Activated B cell treated with CpG ODN at 0.5 μM for 24 hours (primary cell): Measurements from ENCODE around the gene MAJIN. TPM values are rescaled to one million over a fixed set of nuclear protein-coding genes. Genes with fewer than 3 reads are reported as not detected.

Source experiments
- ATAC-seq: fragments of 200-7000 bp; cut with Tn5 transposase; one replicate; pipeline ENCODE4 v1.10.0; 2021; ENCODE audit warnings: low read depth, mild to moderate bottlenecking, moderate library complexity
- CTCF ChIA-PET: fragments of 350-600 bp; sonication (Branson Sonifier 250); formaldehyde crosslinking; loops from one replicate; lab custom pipeline; 2021; ENCODE audit warnings: antibody characterized with exemption; lab: Charles Lee
- POLR2A ChIA-PET: fragments of 350-600 bp; sonication (Branson Sonifier 250); formaldehyde crosslinking; loops from one replicate; lab custom pipeline; 2021; ENCODE audit warnings: antibody characterized with exemption; lab: Charles Lee
- DNase-seq: peaks from one replicate; pipeline ENCODE4 v3.0.0; 2022
- H3K27ac Mint-ChIP-seq: one replicate; pipeline ENCODE4 v1.8.0; 2020; ENCODE audit warnings: mixed read lengths
- H3K27me3 Mint-ChIP-seq: one replicate; pipeline ENCODE4 v1.8.0; 2021; ENCODE audit warnings: mixed read lengths
- H3K36me3 Mint-ChIP-seq: one replicate; pipeline ENCODE4 v1.8.0; 2021; ENCODE audit warnings: low read depth, mixed read lengths
- H3K4me1 Mint-ChIP-seq: one replicate; pipeline ENCODE4 v1.8.0; 2021; ENCODE audit warnings: mixed read lengths
- H3K4me3 Mint-ChIP-seq: one replicate; pipeline ENCODE4 v1.8.0; 2020; ENCODE audit warnings: mild to moderate bottlenecking, mixed read lengths
- H3K9me3 Mint-ChIP-seq: one replicate; pipeline ENCODE4 v1.8.0; 2020; ENCODE audit warnings: mixed read lengths
- intact Hi-C: fragments of 100-400 bp; cut with micrococcal nuclease; formaldehyde crosslinking; loops from one replicate; pipeline ENCODE4 v1.15.1; 2024
- total RNA-seq: library from RNA; stranded (reverse); gene quantifications from 2 replicates; pipeline ENCODE4 v1.2.3, GENCODE V29; 2022
- TF ChIP-seq, protein P1 (sequence below): fragments of 200-600 bp; IDR thresholded peaks from one replicate; pipeline ENCODE4 v1.8.0; 2022; ENCODE audit warnings: antibody characterized with exemption, mild to moderate bottlenecking

MAJIN gene
- total RNA-seq, 1 donor from 2014 or later = 0.20 TPM

DNA sequence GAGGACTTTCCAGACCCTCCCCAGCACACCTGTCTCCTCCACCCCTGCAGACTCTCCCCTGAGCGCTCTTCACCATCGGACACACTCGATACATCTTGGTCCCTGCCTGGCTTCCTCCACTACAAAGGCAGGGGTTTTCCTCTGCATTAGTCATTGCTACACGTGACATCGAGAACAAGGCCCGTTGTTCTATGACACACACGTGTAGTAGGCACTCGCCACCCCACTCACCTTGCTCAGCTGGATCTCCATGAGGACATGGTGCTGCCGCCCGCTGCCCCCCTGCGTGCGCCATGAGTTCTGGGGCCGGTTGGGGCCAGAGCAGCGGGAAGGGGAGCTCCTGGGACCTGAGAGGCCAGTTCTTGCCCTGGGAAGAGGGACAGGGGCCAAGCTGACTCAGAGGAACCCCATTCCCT, 71.6 kb downstream of the MAJIN start:
- H3K4me3 Mint-ChIP-seq = no peak overlapping the region
- H3K9me3 Mint-ChIP-seq = no peaks in the 10 kb centered on the region
- intact Hi-C loops = no loop called here
- H3K27me3 Mint-ChIP-seq = no peaks in the 10 kb centered on the region
- CTCF ChIA-PET = interaction anchor here (1.5 kb wide), 1 partner anchor 56 kb away, joined by 4 read pairs; the partner anchor contains the start of gene CDC42BPG
- H3K36me3 Mint-ChIP-seq = peaks cover 66% of the 10 kb centered on the region
- POLR2A ChIA-PET = interaction anchor here (1.1 kb wide), 1 partner anchor 13 kb away, joined by 3 read pairs; no protein-coding TSS in a partner anchor
- ATAC-seq (peak; percentile 88), DNase-seq (no peak)
- H3K27ac Mint-ChIP-seq = peak overlapping the region; percentile 3
- TF ChIP-seq, protein P1, sequence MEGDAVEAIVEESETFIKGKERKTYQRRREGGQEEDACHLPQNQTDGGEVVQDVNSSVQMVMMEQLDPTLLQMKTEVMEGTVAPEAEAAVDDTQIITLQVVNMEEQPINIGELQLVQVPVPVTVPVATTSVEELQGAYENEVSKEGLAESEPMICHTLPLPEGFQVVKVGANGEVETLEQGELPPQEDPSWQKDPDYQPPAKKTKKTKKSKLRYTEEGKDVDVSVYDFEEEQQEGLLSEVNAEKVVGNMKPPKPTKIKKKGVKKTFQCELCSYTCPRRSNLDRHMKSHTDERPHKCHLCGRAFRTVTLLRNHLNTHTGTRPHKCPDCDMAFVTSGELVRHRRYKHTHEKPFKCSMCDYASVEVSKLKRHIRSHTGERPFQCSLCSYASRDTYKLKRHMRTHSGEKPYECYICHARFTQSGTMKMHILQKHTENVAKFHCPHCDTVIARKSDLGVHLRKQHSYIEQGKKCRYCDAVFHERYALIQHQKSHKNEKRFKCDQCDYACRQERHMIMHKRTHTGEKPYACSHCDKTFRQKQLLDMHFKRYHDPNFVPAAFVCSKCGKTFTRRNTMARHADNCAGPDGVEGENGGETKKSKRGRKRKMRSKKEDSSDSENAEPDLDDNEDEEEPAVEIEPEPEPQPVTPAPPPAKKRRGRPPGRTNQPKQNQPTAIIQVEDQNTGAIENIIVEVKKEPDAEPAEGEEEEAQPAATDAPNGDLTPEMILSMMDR = no peak
- peaks cover 5% of the 10 kb centered on the region for H3K4me1 Mint-ChIP-seq

GRCh38 chr11:64898541-64898940, 73.4 kb downstream of the MAJIN start:
- ChIA-PET CTCF (interaction anchor here (2.4 kb wide), 1 partner anchor 52 kb away, joined by 13 read pairs; no protein-coding TSS in a partner anchor), POLR2A (interaction anchor here (0.6 to 27.8 kb wide), 2 partner anchors 41 to 82 kb away, joined by 4 to 1194 read pairs; partner anchors contain the start of gene CDC42BPG)
- no peak for DNase-seq
- H3K4me1 Mint-ChIP-seq = peaks cover 13% of the 10 kb centered on the region
- H3K27me3 Mint-ChIP-seq = no peaks in the 10 kb centered on the region
- no peak overlapping the region for H3K4me3 Mint-ChIP-seq
- intact Hi-C loops = no loop called here
- TF ChIP-seq, protein P1 = no peak
- no peak overlapping the region for H3K27ac Mint-ChIP-seq
- H3K9me3 Mint-ChIP-seq = no peaks in the 10 kb centered on the region
- no peak for ATAC-seq
- peaks cover 61% of the 10 kb centered on the region for H3K36me3 Mint-ChIP-seq

- no peak for DNase-seq
- CTCF ChIA-PET = interaction anchor here (2.4 kb wide), 1 partner anchor 51 kb away, joined by 13 read pairs; no protein-coding TSS in a partner anchor
- no peak overlapping the region for H3K27ac Mint-ChIP-seq
- intact Hi-C loops = no loop called here
- H3K9me3 Mint-ChIP-seq = no peaks in the 10 kb centered on the region
- peaks cover 16% of the 10 kb centered on the region for H3K4me1 Mint-ChIP-seq
- peaks cover 60% of the 10 kb centered on the region for H3K36me3 Mint-ChIP-seq
- no peak for ATAC-seq
- no peaks in the 10 kb centered on the region for H3K27me3 Mint-ChIP-seq
- POLR2A ChIA-PET = interaction anchor here (0.6 to 27.8 kb wide), 2 partner anchors 41 to 81 kb away, joined by 4 to 1194 read pairs; partner anchors contain the start of gene CDC42BPG
- H3K4me3 Mint-ChIP-seq = no peak overlapping the region
- TF ChIP-seq, protein P1 = no peak
Observed at GRCh38 chr11:64898076-64898445, 73.8 kb downstream of the MAJIN start.

DNA sequence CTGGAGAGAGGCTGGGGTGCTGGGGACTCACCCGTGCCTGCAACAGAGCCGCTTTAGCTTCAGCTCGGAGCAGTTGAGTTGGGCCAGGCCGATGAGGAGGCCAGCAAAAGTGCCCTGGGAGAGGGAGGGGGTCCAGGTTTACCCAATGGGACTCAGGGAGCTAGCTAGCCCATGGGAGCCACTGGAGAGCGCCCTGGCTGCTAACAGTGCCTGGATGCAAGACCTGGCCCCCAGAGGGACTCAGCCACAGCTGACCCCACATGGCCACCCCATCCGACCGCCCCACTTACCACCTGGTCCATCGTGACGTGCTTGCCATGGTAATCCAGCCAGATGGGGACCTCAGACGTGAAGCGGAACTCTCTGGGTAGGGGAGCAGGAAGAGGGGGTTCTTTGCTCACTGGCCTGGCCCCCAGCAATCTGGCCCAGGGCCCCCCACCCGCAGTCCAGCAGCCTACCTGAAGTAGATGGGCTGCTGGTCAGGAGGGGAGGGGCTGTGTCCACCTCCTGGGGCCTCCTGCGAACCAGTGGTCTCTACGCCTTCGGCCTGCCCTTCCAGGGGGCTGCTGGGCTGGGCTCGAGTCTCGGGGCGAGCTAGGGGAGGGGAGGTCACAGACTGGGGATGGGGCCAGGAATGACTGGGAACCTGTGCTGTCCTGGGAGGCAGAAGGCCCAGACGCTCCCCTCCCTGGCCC, 74.4 kb downstream of the MAJIN start:
- no peak for ATAC-seq
- POLR2A ChIA-PET = interaction anchor here (0.6 to 27.8 kb wide), 3 partner anchors 8 to 40 kb away, joined by 3 to 1194 read pairs (median 4); partner anchors contain the start of gene CDC42BPG

More for the DNA sequence above, 74.4 kb downstream of the MAJIN start:
- TF ChIP-seq, protein P1 = no peak
- Mint-ChIP-seq H3K27ac (no peak overlapping the region), H3K36me3 (peaks cover 56% of the 10 kb centered on the region), H3K9me3 (no peaks in the 10 kb centered on the region), H3K4me1 (peaks cover 21% of the 10 kb centered on the region), H3K27me3 (no peaks in the 10 kb centered on the region), H3K4me3 (no peak overlapping the region)
- DNase-seq = no peak
- CTCF ChIA-PET = interaction anchor here (2.4 to 13.0 kb wide), 2 partner anchors 51 to 52 kb away, joined by 13 to 310 read pairs; partner anchors contain the start of gene CDC42BPG
- intact Hi-C loops = no loop called here
